Caco-2 (cell line): ENCODE results near the gene RAMACL. TPM values are rescaled to one million over a fixed set of nuclear protein-coding genes. Genes with fewer than 3 reads are reported as not detected.

Experiments used
- BruUV-seq: library from RNA; stranded (reverse); fragments of 400-500 nt; replicated peaks from 2 replicates; lab custom pipeline; 2021; lab: Mats Ljungman, UMichigan
- CTCF ChIA-PET: fragments of 300-600 bp; sonication (Branson Sonifier 250); formaldehyde crosslinking; loops from one replicate; lab custom pipeline; 2022; ENCODE audit warnings: antibody characterized with exemption; lab: Charles Lee
- POLR2A ChIA-PET: fragments of 300-600 bp; sonication (Branson Sonifier 250); formaldehyde crosslinking; loops from one replicate; lab custom pipeline; 2022; ENCODE audit warnings: antibody characterized with exemption; lab: Charles Lee
- DNase-seq, 2 experiments: peaks; one replicate each; pipeline versions ENCODE4 v3.0.0 to v3.0.0-alpha.2; 2020 to 2022
- H3K27me3 ChIP-seq: replicated peaks from 2 replicates; pipeline ENCODE4 v1.6.0; 2011; ENCODE audit warnings: low read length; ENCODE audit not compliant: control insufficient read depth, insufficient read depth
- H3K36me3 ChIP-seq: 2 replicates; pipeline ENCODE4 v1.5.1; 2011; ENCODE audit warnings: low read length; ENCODE audit not compliant: control insufficient read depth, insufficient read depth
- H3K4me1 ChIP-seq: fragments of 250-450 bp; sonication (Bioruptor Pico); 2 replicates; pipeline ENCODE4 v1.5.1; 2020; ENCODE audit warnings: mild to moderate bottlenecking
- H3K4me3 ChIP-seq: 2 replicates; pipeline ENCODE4 v1.5.1; 2011; ENCODE audit warnings: low read depth, mild to moderate bottlenecking, control low read depth, low read length
- H3K9me3 ChIP-seq: fragments of 250-450 bp; sonication (Bioruptor Pico); 2 replicates; pipeline ENCODE4 v1.5.1; 2020; ENCODE audit warnings: mild to moderate bottlenecking, moderate library complexity
- H3K27ac Mint-ChIP-seq: one replicate; pipeline ENCODE4 v1.8.0; 2022; ENCODE audit warnings: mixed read lengths; ENCODE audit not compliant: unreplicated experiment
- H3K27me3 Mint-ChIP-seq: one replicate; pipeline ENCODE4 v1.8.0; 2022; ENCODE audit warnings: mixed read lengths; ENCODE audit not compliant: insufficient read depth, unreplicated experiment
- H3K36me3 Mint-ChIP-seq: one replicate; pipeline ENCODE4 v1.8.0; 2022; ENCODE audit warnings: mild to moderate bottlenecking, mixed read lengths; ENCODE audit not compliant: insufficient read depth, unreplicated experiment
- H3K4me1 Mint-ChIP-seq: one replicate; pipeline ENCODE4 v1.8.0; 2022; ENCODE audit warnings: low read depth, mixed read lengths; ENCODE audit not compliant: unreplicated experiment
- H3K4me3 Mint-ChIP-seq: one replicate; pipeline ENCODE4 v1.8.0; 2022; ENCODE audit warnings: mild to moderate bottlenecking, moderate library complexity, mixed read lengths; ENCODE audit not compliant: unreplicated experiment
- H3K9me3 Mint-ChIP-seq: one replicate; pipeline ENCODE4 v1.8.0; 2022; ENCODE audit warnings: mixed read lengths; ENCODE audit not compliant: unreplicated experiment
- CTCF ChIP-seq, 2 experiments: fragments of 200-600 bp in 1 of 2; IDR thresholded peaks; 1 replicate in 1 of 2; 2 replicates in 1 of 2; pipeline versions ENCODE4 v1.5.1 to v1.8.0; 2011 to 2022; ENCODE audit warnings: antibody characterized with exemption in 1 of 2, control low read depth in 1 of 2, inconsistent platforms in 1 of 2, low read depth in 1 of 2, low read length in 1 of 2, mild to moderate bottlenecking in 1 of 2, moderate library complexity in 1 of 2; ENCODE audit not compliant: insufficient read depth in 1 of 2, severe bottlenecking in 1 of 2, unreplicated experiment in 1 of 2
- intact Hi-C: fragments of 100-400 bp; cut with micrococcal nuclease; formaldehyde crosslinking; loops from one replicate; pipeline ENCODE4 v1.10.0; 2022; ENCODE audit not compliant: unreplicated experiment
- total RNA-seq: library from RNA; stranded (reverse); gene quantifications from 2 replicates; pipeline ENCODE4 v1.2.3, GENCODE V29; 2022

The RAMACL gene
- total RNA-seq, 1 experiment from 2014 or later: 0.20 TPM

GRCh38 chr6:166556336-166556735 is 30.1 kb downstream of the RAMACL start:
- Mint-ChIP-seq H3K4me3 (no peak overlapping the region), H3K4me1 (peaks cover under 1% of the 10 kb centered on the region), H3K36me3 (no peaks in the 10 kb centered on the region), H3K27ac (no peak overlapping the region), H3K9me3 (no peaks in the 10 kb centered on the region), H3K27me3 (peaks cover 28% of the 10 kb centered on the region)
- no peak for DNase-seq
- POLR2A ChIA-PET: no interaction called here
- Histone ChIP-seq H3K4me1 (no peaks in the 10 kb centered on the region), H3K27me3 (peaks cover 2% of the 10 kb centered on the region), H3K36me3 (no peaks in the 10 kb centered on the region), H3K4me3 (no peak overlapping the region), H3K9me3 (no peaks in the 10 kb centered on the region)
- intact Hi-C loops: no loop called here
- TF ChIP-seq CTCF (IDR thresholded peaks at IDR 0.05; ENCODE audit: insufficient read depth in 1 of 2, low read depth in 1 of 2, low read length in 1 of 2, severe bottlenecking in 1 of 2, unreplicated experiment in 1 of 2): no peak
- CTCF ChIA-PET: no interaction called here
- BruUV-seq: no TSS peak

- H3K9me3 Mint-ChIP-seq: no peaks in the 10 kb centered on the region
- Histone ChIP-seq H3K9me3 (0 out of 2 replicates have a peak, but pooled peaks cover under 1% of the 10 kb centered on the region), H3K4me1 (no peaks in the 10 kb centered on the region), H3K4me3 (no peak overlapping the region), H3K27me3 (peaks cover 2% of the 10 kb centered on the region), H3K36me3 (no peaks in the 10 kb centered on the region)
- intact Hi-C loops: no loop called here
- ChIA-PET CTCF (no interaction called here), POLR2A (no interaction called here)
- H3K4me3 Mint-ChIP-seq: no peak overlapping the region
- H3K27me3 Mint-ChIP-seq: peaks cover 27% of the 10 kb centered on the region
- no peak for DNase-seq
- H3K27ac Mint-ChIP-seq: no peak overlapping the region
- H3K36me3 Mint-ChIP-seq: no peaks in the 10 kb centered on the region
- no peak for TF ChIP-seq CTCF (IDR thresholded peaks at IDR 0.05; ENCODE audit: insufficient read depth in 1 of 2, low read depth in 1 of 2, low read length in 1 of 2, severe bottlenecking in 1 of 2, unreplicated experiment in 1 of 2)
- BruUV-seq: no TSS peak
- H3K4me1 Mint-ChIP-seq: no peaks in the 10 kb centered on the region
These were observed 31.4 kb downstream of the RAMACL start for GRCh38 chr6:166555086-166555485.

DNA sequence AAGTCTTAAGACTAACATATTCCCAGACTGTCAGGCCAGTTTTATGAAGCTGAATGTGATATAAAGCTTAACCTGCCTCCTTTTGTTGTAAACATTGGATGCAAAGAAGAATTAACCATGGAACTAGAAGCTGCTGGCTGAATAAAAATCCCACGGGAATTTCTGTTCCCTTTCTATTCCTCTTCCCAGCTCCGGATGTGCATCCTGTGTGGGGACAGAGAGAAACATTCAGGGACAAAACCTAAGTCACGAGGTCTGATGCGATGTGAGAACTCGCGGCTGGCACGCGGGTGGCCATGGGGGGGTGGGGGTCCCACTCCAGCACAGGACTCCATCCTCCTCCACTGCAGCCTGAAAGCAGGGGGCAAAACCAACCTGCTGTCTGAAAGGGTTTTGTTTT is 32.2 kb downstream of the RAMACL start:
- H3K9me3 ChIP-seq: 0 out of 2 replicates have a peak, but pooled peaks cover 5% of the 10 kb centered on the region
- no peak overlapping the region for H3K27ac Mint-ChIP-seq
- POLR2A ChIA-PET: no interaction called here
- no peak overlapping the region for H3K4me3 Mint-ChIP-seq
- H3K4me3 ChIP-seq: no peak overlapping the region
- H3K27me3 ChIP-seq: peaks cover 2% of the 10 kb centered on the region
- H3K27me3 Mint-ChIP-seq: peaks cover 27% of the 10 kb centered on the region
- CTCF ChIA-PET: no interaction called here
- no peaks in the 10 kb centered on the region for H3K36me3 Mint-ChIP-seq
- no peak for DNase-seq
- no peaks in the 10 kb centered on the region for H3K4me1 ChIP-seq
- intact Hi-C loops: no loop called here
- H3K9me3 Mint-ChIP-seq: no peaks in the 10 kb centered on the region
- H3K36me3 ChIP-seq: no peaks in the 10 kb centered on the region
- no peak for TF ChIP-seq CTCF (IDR thresholded peaks at IDR 0.05; ENCODE audit: insufficient read depth in 1 of 2, low read depth in 1 of 2, low read length in 1 of 2, severe bottlenecking in 1 of 2, unreplicated experiment in 1 of 2)
- no peaks in the 10 kb centered on the region for H3K4me1 Mint-ChIP-seq
- no TSS peak for BruUV-seq
